SK-MEL-5 (cell line): Measurements from ENCODE around the gene ST6GAL1. TPM values are rescaled to one million over a fixed set of nuclear protein-coding genes. Genes with fewer than 3 reads are reported as not detected.
"Not testable (repeated sequence)": the region's sequence is repeated elsewhere in the genome, so short reads cannot be mapped to it uniquely, and the experiment has no call there.

Experiments
- DNase-seq: peaks from one replicate; pipeline ENCODE4 v3.0.0-alpha.2; 2016; ENCODE audit warnings: low read depth, low spot score
- in situ Hi-C: cut with HindIII; loops from 2 replicates; pipeline ENCODE4 v1.10.0; 2016; ENCODE audit warnings: low sequenced_read_pairs, high pct_unique_total_duplicates, low pct_unique_long_range_greater_than_20kb
- total RNA-seq: library from RNA; depleted of rRNA; stranded (reverse); fragments of >200 nt; shearing (Covaris generic); gene quantifications from 2 replicates; pipeline ENCODE4 v1.2.3, GENCODE V29; 2014

The ST6GAL1 gene
- total RNA-seq, 1 experiment from 2014 or later: 41.0 TPM

- in situ Hi-C loops, DNase-seq: not testable (repeated sequence)
Measured at GRCh38 chr3:186903676-186904075, 26.6 kb upstream of the ST6GAL1 start.

- in situ Hi-C loops: not testable (repeated sequence)
Measured at GRCh38 chr3:186907075-186907474, 23.3 kb upstream of the ST6GAL1 start.

GRCh38 chr3:186909078-186909853, 21.1 kb upstream of the ST6GAL1 start:
- DNase-seq: no peak
- in situ Hi-C loops: no loop called here

More at GRCh38 chr3:186907075-186907474, 23.3 kb upstream of the ST6GAL1 start:
- DNase-seq: not testable (repeated sequence)

GRCh38 chr3:186915806-186916796, 14.2 kb upstream of the ST6GAL1 start:
- no peak for DNase-seq
- in situ Hi-C loops: no loop called here

- DNase-seq: no peak
- in situ Hi-C loops: no loop called here
Measured at GRCh38 chr3:186917512-186918312, 12.6 kb upstream of the ST6GAL1 start.

GRCh38 chr3:186920301-186920700, 10.0 kb upstream of the ST6GAL1 start:
- in situ Hi-C loops: no loop called here
- no peak for DNase-seq

GRCh38 chr3:186920796-186921195, 9.5 kb upstream of the ST6GAL1 start:
- in situ Hi-C loops: no loop called here
- no peak for DNase-seq

- DNase-seq: no peak
- in situ Hi-C loops: no loop called here
Measured at GRCh38 chr3:186921578-186921977, 8.7 kb upstream of the ST6GAL1 start.

GRCh38 chr3:186922224-186922623, 8.1 kb upstream of the ST6GAL1 start:
- in situ Hi-C loops: no loop called here

GRCh38 chr3:186922790-186923189, 7.5 kb upstream of the ST6GAL1 start:
- in situ Hi-C loops: no loop called here
- no peak for DNase-seq

More at GRCh38 chr3:186922224-186922623, 8.1 kb upstream of the ST6GAL1 start:
- no peak for DNase-seq

GRCh38 chr3:186923241-186923640, 7.1 kb upstream of the ST6GAL1 start:
- in situ Hi-C loops: no loop called here
- DNase-seq: no peak

- in situ Hi-C loops: no loop called here
- no peak for DNase-seq
Measured at GRCh38 chr3:186925826-186926225, 4.5 kb upstream of the ST6GAL1 start.

- in situ Hi-C loops: no loop called here
- peak; percentile 95 for DNase-seq
Measured at GRCh38 chr3:186929186-186929585, 1.1 kb upstream of the ST6GAL1 start.

- DNase-seq: no peak
- in situ Hi-C loops: no loop called here
Measured at GRCh38 chr3:186929685-186930084, 641 bp upstream of the ST6GAL1 start.

GRCh38 chr3:186930641-186931531, 560 bp downstream of the ST6GAL1 start:
- in situ Hi-C loops: no loop called here
- DNase-seq: peak; percentile 47

- DNase-seq: peak; percentile 12
- in situ Hi-C loops: no loop called here
Measured at GRCh38 chr3:186931532-186932280, 1.4 kb downstream of the ST6GAL1 start.
